OCI-LY3 (cell line): ENCODE data around the gene CALD1.

Experiments
- CTCF ChIP-seq: fragments of 200-600, 300-600 bp; sonication (generic); IDR thresholded peaks from 2 replicates; pipeline ENCODE4 v1.5.1; 2014; ENCODE audit warnings: antibody characterized with exemption, low read length, low read depth
- EZH2phosphoT487 ChIP-seq: fragments of 200-600 bp; shearing (Covaris generic); IDR thresholded peaks from 2 replicates; pipeline ENCODE4 v1.6.1; 2018; ENCODE audit warnings: antibody characterized with exemption, mixed run types, low read depth

GRCh38 chr7:134827436-134827835 lies 48.0 kb downstream of the CALD1 start:
- TF ChIP-seq CTCF = no peak
- TF ChIP-seq EZH2phosphoT487 = no peak
